ENCODE measurements around the gene FNBP1.

Gene FNBP1

GRCh38 chr9:129863059-129863690 lies 179.8 kb downstream of the FNBP1 start:
- Histone ChIP-seq H3K27me3 (ENCODE audit: insufficient read depth, low read length, poor library complexity, severe bottlenecking) (no peaks in the 10 kb centered on the region), H3K9me3 (ENCODE audit: insufficient read depth, low read depth, low read length) (no peaks in the 10 kb centered on the region), H3K4me3 (ENCODE audit: low read length, poor library complexity, severe bottlenecking) (peak overlapping the region; percentile 68), H4K20me1 (ENCODE audit: insufficient read depth, low read length, poor library complexity, severe bottlenecking) (no peaks in the 10 kb centered on the region), H3K9me2 (replicated peaks; ENCODE audit: low read depth, low read length) (no peaks in the 10 kb centered on the region), H3K79me2 (ENCODE audit: insufficient read depth, low read length) (no peaks in the 10 kb centered on the region), H3K9ac (ENCODE audit: low read depth, low read length, poor library complexity, severe bottlenecking) (peak overlapping the region; percentile 77), H3K4me2 (ENCODE audit: low read depth, low read length, poor library complexity, severe bottlenecking) (peak overlapping the region; percentile 75), H3K36me3 (ENCODE audit: insufficient read depth, low read length) (peaks cover 5% of the 10 kb centered on the region; the same call in 1 of the 2 replicates), H2AFZ (ENCODE audit: low read length) (no peak overlapping the region), H3K4me1 (ENCODE audit: insufficient read depth, low read length, poor library complexity, severe bottlenecking) (peaks cover 59% of the 10 kb centered on the region), H3F3A (ENCODE audit: low read depth) (no peaks in the 10 kb centered on the region)
- TF ChIP-seq, protein P1, sequence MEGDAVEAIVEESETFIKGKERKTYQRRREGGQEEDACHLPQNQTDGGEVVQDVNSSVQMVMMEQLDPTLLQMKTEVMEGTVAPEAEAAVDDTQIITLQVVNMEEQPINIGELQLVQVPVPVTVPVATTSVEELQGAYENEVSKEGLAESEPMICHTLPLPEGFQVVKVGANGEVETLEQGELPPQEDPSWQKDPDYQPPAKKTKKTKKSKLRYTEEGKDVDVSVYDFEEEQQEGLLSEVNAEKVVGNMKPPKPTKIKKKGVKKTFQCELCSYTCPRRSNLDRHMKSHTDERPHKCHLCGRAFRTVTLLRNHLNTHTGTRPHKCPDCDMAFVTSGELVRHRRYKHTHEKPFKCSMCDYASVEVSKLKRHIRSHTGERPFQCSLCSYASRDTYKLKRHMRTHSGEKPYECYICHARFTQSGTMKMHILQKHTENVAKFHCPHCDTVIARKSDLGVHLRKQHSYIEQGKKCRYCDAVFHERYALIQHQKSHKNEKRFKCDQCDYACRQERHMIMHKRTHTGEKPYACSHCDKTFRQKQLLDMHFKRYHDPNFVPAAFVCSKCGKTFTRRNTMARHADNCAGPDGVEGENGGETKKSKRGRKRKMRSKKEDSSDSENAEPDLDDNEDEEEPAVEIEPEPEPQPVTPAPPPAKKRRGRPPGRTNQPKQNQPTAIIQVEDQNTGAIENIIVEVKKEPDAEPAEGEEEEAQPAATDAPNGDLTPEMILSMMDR (conservative IDR thresholded peaks at IDR 0.05; ENCODE audit: low read length) = no peak
- no peak for TF ChIP-seq EZH2phosphoT487 (IDR thresholded peaks at IDR 0.05; ENCODE audit: borderline replicate concordance)

- no peak for TF ChIP-seq EZH2phosphoT487 (IDR thresholded peaks at IDR 0.05; ENCODE audit: borderline replicate concordance)
- TF ChIP-seq, protein P1 (conservative IDR thresholded peaks at IDR 0.05; ENCODE audit: low read length) = no peak
- Histone ChIP-seq H3K36me3 (ENCODE audit: insufficient read depth, low read length) (peaks cover 9% of the 10 kb centered on the region; the same call in 1 of the 2 replicates), H2AFZ (ENCODE audit: low read length) (no peak overlapping the region)
Observed at GRCh38 chr9:129861447-129861827, 181.6 kb downstream of the FNBP1 start.

DNA sequence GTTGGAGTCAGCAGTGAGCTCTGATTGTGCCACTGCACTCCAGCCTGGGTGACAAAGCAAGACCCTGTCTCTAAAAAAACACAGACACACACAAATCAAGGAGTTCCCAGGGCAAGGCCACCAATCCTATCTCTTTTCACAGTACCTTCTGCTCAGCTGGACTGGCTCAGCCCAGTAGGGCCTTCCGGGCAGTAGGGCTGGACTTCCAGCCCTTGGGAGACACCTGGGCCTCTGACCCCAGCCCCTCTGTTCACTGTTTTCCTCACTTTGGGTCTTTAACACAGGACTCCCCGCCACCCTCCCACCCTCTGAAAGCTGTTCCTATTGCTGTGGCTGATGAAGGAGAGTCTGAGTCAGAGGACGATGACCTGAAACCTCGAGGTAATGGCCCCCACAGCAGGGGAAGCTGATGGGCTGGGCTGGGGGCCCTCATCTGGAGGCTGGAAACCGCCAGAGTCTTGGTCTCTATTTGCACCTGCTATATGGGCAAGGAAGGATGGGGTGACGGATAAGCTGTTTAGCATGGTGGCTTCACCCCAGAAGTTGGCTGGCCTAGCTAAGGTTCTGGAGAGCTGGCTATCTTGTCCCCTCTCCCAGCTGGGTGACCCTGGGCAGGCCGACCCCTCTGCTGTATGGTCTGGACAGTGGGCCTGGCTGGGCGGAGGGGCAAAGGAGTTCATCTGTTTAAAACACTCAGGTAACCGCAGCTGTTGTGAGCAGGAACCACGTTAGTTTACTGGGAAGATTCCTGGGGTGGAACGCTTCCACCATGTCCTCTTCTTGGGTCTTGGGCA lies 182.1 kb downstream of the FNBP1 start:
- H3K4me3 ChIP-seq (ENCODE audit: low read length, poor library complexity, severe bottlenecking) = no peak overlapping the region
- TF ChIP-seq, protein P1 (conservative IDR thresholded peaks at IDR 0.05; ENCODE audit: low read length) = no peak
- no peak for TF ChIP-seq EZH2phosphoT487 (IDR thresholded peaks at IDR 0.05; ENCODE audit: borderline replicate concordance)
- H2AFZ ChIP-seq (ENCODE audit: low read length) = no peak overlapping the region
- no peaks in the 10 kb centered on the region; the same call in 1 of the 2 replicates for H3K79me2 ChIP-seq (ENCODE audit: insufficient read depth, low read length)
- peaks cover 64% of the 10 kb centered on the region for H3K4me1 ChIP-seq (ENCODE audit: insufficient read depth, low read length, poor library complexity, severe bottlenecking)
- H3K9ac ChIP-seq (ENCODE audit: low read depth, low read length, poor library complexity, severe bottlenecking) = peak overlapping the region; percentile 64
- no peaks in the 10 kb centered on the region for H4K20me1 ChIP-seq (ENCODE audit: insufficient read depth, low read length, poor library complexity, severe bottlenecking)
- H3K36me3 ChIP-seq (ENCODE audit: insufficient read depth, low read length) = peaks cover 9% of the 10 kb centered on the region; the same call in 1 of the 2 replicates
- no peaks in the 10 kb centered on the region for H3F3A ChIP-seq (ENCODE audit: low read depth)
- H3K4me2 ChIP-seq (ENCODE audit: low read depth, low read length, poor library complexity, severe bottlenecking) = peak overlapping the region; percentile 27
- no peaks in the 10 kb centered on the region for H3K9me3 ChIP-seq (ENCODE audit: insufficient read depth, low read depth, low read length)
- H3K9me2 ChIP-seq (replicated peaks; ENCODE audit: low read depth, low read length) = no peaks in the 10 kb centered on the region
- H3K27me3 ChIP-seq (ENCODE audit: insufficient read depth, low read length, poor library complexity, severe bottlenecking) = no peaks in the 10 kb centered on the region

More at GRCh38 chr9:129861447-129861827, 181.6 kb downstream of the FNBP1 start:
- Histone ChIP-seq H3K27me3 (ENCODE audit: insufficient read depth, low read length, poor library complexity, severe bottlenecking) (no peaks in the 10 kb centered on the region), H3F3A (ENCODE audit: low read depth) (no peaks in the 10 kb centered on the region), H3K4me2 (ENCODE audit: low read depth, low read length, poor library complexity, severe bottlenecking) (peak overlapping the region; percentile 27), H3K79me2 (ENCODE audit: insufficient read depth, low read length) (no peaks in the 10 kb centered on the region; the same call in 1 of the 2 replicates), H3K9me3 (ENCODE audit: insufficient read depth, low read depth, low read length) (no peaks in the 10 kb centered on the region), H3K4me1 (ENCODE audit: insufficient read depth, low read length, poor library complexity, severe bottlenecking) (peaks cover 64% of the 10 kb centered on the region), H3K9me2 (replicated peaks; ENCODE audit: low read depth, low read length) (no peaks in the 10 kb centered on the region), H3K9ac (ENCODE audit: low read depth, low read length, poor library complexity, severe bottlenecking) (peak overlapping the region; percentile 64), H4K20me1 (ENCODE audit: insufficient read depth, low read length, poor library complexity, severe bottlenecking) (no peaks in the 10 kb centered on the region), H3K4me3 (ENCODE audit: low read length, poor library complexity, severe bottlenecking) (no peak overlapping the region)

Data from Loucy (cell line).